H1 (cell line): ENCODE results near the gene SEC61G. TPM values are rescaled to one million over a fixed set of nuclear protein-coding genes. Genes with fewer than 3 reads are reported as not detected.

Experiments
- CTCF ChIA-PET: fragments of 300-600 bp; sonication (Branson Sonifier 250); formaldehyde crosslinking; loops from one replicate; lab custom pipeline; 2021; ENCODE audit not compliant: partially characterized antibody; lab: Charles Lee
- POLR2A ChIA-PET: fragments of 300-600 bp; sonication (Branson Sonifier 250); formaldehyde crosslinking; loops from one replicate; lab custom pipeline; 2021; ENCODE audit warnings: inconsistent platforms; ENCODE audit not compliant: partially characterized antibody; lab: Charles Lee
- DNase-seq, 2 experiments: peaks; one replicate each; pipeline versions ENCODE4 v3.0.0 to v3.0.0-alpha.2; 2010 to 2022; ENCODE audit warnings: low spot score in 2 of 2, low read depth in 1 of 2, mixed read lengths in 1 of 2
- FAIRE-seq: peaks from 2 replicates; lab custom pipeline; 2011; peaks lifted over from hg19 to GRCh38; lab: Jason Lieb, UNC
- H2AFZ ChIP-seq: 2 replicates; pipeline ENCODE4 v1.8.1; 2012; ENCODE audit warnings: low read length, inconsistent platforms
- H2AK5ac ChIP-seq: 2 replicates; pipeline ENCODE4 v1.6.1; 2013; ENCODE audit warnings: low read depth, low read length
- H2BK120ac ChIP-seq: replicated peaks from 2 replicates; pipeline ENCODE3; 2013; ENCODE audit warnings: low read depth, low read length, inconsistent platforms
- H2BK12ac ChIP-seq: 2 replicates; pipeline ENCODE4 v1.6.1; 2013; ENCODE audit warnings: low read depth, low read length
- H2BK15ac ChIP-seq: 2 replicates; pipeline ENCODE4 v1.6.1; 2013; ENCODE audit warnings: low read length
- H2BK20ac ChIP-seq: 2 replicates; pipeline ENCODE4 v1.6.1; 2013; ENCODE audit warnings: low read length
- H2BK5ac ChIP-seq: 2 replicates; pipeline ENCODE4 v1.6.1; 2013; ENCODE audit warnings: low read depth, low read length
- H3K14ac ChIP-seq: 2 replicates; pipeline ENCODE4 v1.6.1; 2013; ENCODE audit warnings: inconsistent platforms; ENCODE audit not compliant: insufficient read length
- H3K18ac ChIP-seq: 2 replicates; pipeline ENCODE4 v1.6.1; 2013; ENCODE audit warnings: low read length; ENCODE audit errors: extremely low read depth
- H3K23ac ChIP-seq: 2 replicates; pipeline ENCODE4 v1.6.1; 2013; ENCODE audit warnings: inconsistent platforms; ENCODE audit not compliant: insufficient read length
- H3K23me2 ChIP-seq: 2 replicates; pipeline ENCODE4 v1.6.1; 2013; ENCODE audit warnings: low read depth, low read length
- H3K27ac ChIP-seq: 2 replicates; pipeline ENCODE4 v1.6.1; 2011; ENCODE audit warnings: low read depth, low read length, inconsistent platforms
- H3K27me3 ChIP-seq, 4 experiments: replicated peaks in 1 of 4; 1 replicate in 1 of 4; 2 replicates in 3 of 4; pipeline versions ENCODE4 v1.6.1 to v1.8.1; 2011 to 2013; ENCODE audit warnings: low read length in 3 of 4, mild to moderate bottlenecking in 3 of 4, inconsistent platforms in 2 of 4, mixed read lengths in 2 of 4, moderate library complexity in 1 of 4; ENCODE audit not compliant: control insufficient read depth in 3 of 4, insufficient read depth in 3 of 4; ENCODE audit errors: extremely low read depth in 1 of 4
- H3K36me3 ChIP-seq, 4 experiments: 2 replicates each; pipeline versions ENCODE4 v1.6.1 to v1.8.1; 2011 to 2013; ENCODE audit warnings: mild to moderate bottlenecking in 4 of 4, low read length in 3 of 4, moderate library complexity in 2 of 4, control low read depth in 1 of 4, inconsistent platforms in 1 of 4; ENCODE audit not compliant: insufficient read depth in 4 of 4, control insufficient read depth in 2 of 4
- H3K4ac ChIP-seq: replicated peaks from 2 replicates; pipeline ENCODE3; 2013; ENCODE audit warnings: low read length, low read depth, mixed read lengths, inconsistent platforms; ENCODE audit not compliant: insufficient read length
- H3K4me1 ChIP-seq, 4 experiments: replicated peaks in 1 of 4; 1 replicate in 1 of 4; 2 replicates in 3 of 4; pipeline versions ENCODE4 v1.6.1 to v1.8.1; 2011 to 2013; ENCODE audit warnings: low read length in 3 of 4, inconsistent platforms in 2 of 4, mixed read lengths in 1 of 4; ENCODE audit not compliant: insufficient read depth in 4 of 4, control insufficient read depth in 3 of 4
- H3K4me2 ChIP-seq, 2 experiments: 2 replicates each; pipeline versions ENCODE4 v1.6.1 to v1.8.1; 2011 to 2013; ENCODE audit warnings: low read depth in 2 of 2, low read length in 2 of 2, control low read depth in 1 of 2, inconsistent platforms in 1 of 2, mild to moderate bottlenecking in 1 of 2; ENCODE audit not compliant: insufficient read depth in 1 of 2
- H3K4me3 ChIP-seq, 4 experiments: fragments of 200-600, 300-600 bp in 1 of 4; sonication (generic), shearing (Covaris generic), sonication (Bioruptor Twin) in 1 of 4; 2 replicates each; pipeline versions ENCODE4 v1.5.1 to v1.8.1; 2011 to 2016; ENCODE audit warnings: low read length in 4 of 4, low read depth in 3 of 4, control low read depth in 2 of 4, inconsistent platforms in 2 of 4, mild to moderate bottlenecking in 2 of 4, mixed read lengths in 1 of 4, moderate library complexity in 1 of 4; ENCODE audit not compliant: insufficient read depth in 2 of 4; ENCODE audit errors: extremely low read depth in 1 of 4
- H3K56ac ChIP-seq: replicated peaks from 2 replicates; pipeline ENCODE3; 2013; ENCODE audit warnings: low read depth, mild to moderate bottlenecking, mixed read lengths, low read length, inconsistent platforms; ENCODE audit not compliant: insufficient read length
- H3K79me1 ChIP-seq: 2 replicates; pipeline ENCODE4 v1.6.1; 2013; ENCODE audit warnings: low read depth, low read length, control low read depth
- H3K79me2 ChIP-seq, 2 experiments: 2 replicates each; pipeline versions ENCODE4 v1.6.1 to v1.8.1; 2012 to 2013; ENCODE audit warnings: low read length in 2 of 2, mild to moderate bottlenecking in 2 of 2, inconsistent platforms in 1 of 2; ENCODE audit not compliant: insufficient read depth in 2 of 2, control insufficient read depth in 1 of 2
- H3K9ac ChIP-seq, 4 experiments: replicated peaks in 1 of 4; 1 replicate in 1 of 4; 2 replicates in 3 of 4; pipeline versions ENCODE4 v1.6.1 to v1.8.1; 2011 to 2013; ENCODE audit warnings: low read depth in 3 of 4, low read length in 3 of 4, control low read depth in 2 of 4, mild to moderate bottlenecking in 2 of 4, moderate library complexity in 2 of 4, inconsistent platforms in 1 of 4; ENCODE audit errors: extremely low read depth in 1 of 4
- H3K9me3 ChIP-seq, 2 experiments: 2 replicates each; pipeline versions ENCODE4 v1.6.1 to v1.8.1; 2012 to 2013; ENCODE audit warnings: mild to moderate bottlenecking in 2 of 2, moderate library complexity in 2 of 2, control low read depth in 1 of 2, inconsistent platforms in 1 of 2, low read depth in 1 of 2, low read length in 1 of 2, mixed read lengths in 1 of 2; ENCODE audit not compliant: insufficient read depth in 2 of 2
- H4K20me1 ChIP-seq, 2 experiments: replicated peaks in 1 of 2; 2 replicates each; pipeline versions ENCODE3 to v1.8.1; 2011 to 2013; ENCODE audit warnings: inconsistent platforms in 2 of 2, low read length in 2 of 2, mild to moderate bottlenecking in 1 of 2; ENCODE audit not compliant: insufficient read depth in 2 of 2, control insufficient read depth in 1 of 2
- H4K5ac ChIP-seq: 2 replicates; pipeline ENCODE4 v1.6.1; 2013; ENCODE audit warnings: low read length, low read depth, mixed read lengths, inconsistent platforms; ENCODE audit not compliant: insufficient read length
- H4K8ac ChIP-seq: 2 replicates; pipeline ENCODE4 v1.8.0; 2013; ENCODE audit warnings: mild to moderate bottlenecking, moderate library complexity, low read length, inconsistent platforms; ENCODE audit not compliant: insufficient read depth; ENCODE audit errors: extremely low read depth
- H4K91ac ChIP-seq: replicated peaks from 2 replicates; pipeline ENCODE3; 2013; ENCODE audit warnings: low read length, mixed read lengths, inconsistent platforms; ENCODE audit not compliant: insufficient read length
- RXRA ChIP-seq: IDR thresholded peaks from 2 replicates; pipeline ENCODE4 v1.6.1; 2011; ENCODE audit warnings: low read depth, mild to moderate bottlenecking, low read length, moderate library complexity; ENCODE audit not compliant: insufficient read depth
- SAP30 ChIP-seq: fragments of 300-600 bp; sonication (generic); IDR thresholded peaks from 2 replicates; pipeline ENCODE4 v1.7.1; 2012; ENCODE audit warnings: low read length, moderate library complexity, mild to moderate bottlenecking, inconsistent platforms; ENCODE audit not compliant: insufficient read depth, insufficient replicate concordance
- WGBS, 2 experiments: shearing (Covaris generic) in 1 of 2; methylation state at CpG; one replicate each; pipeline versions ENCODE4 v1.1.6 to v1.1.7; 2013 to 2015; ENCODE audit warnings: low lambda C conversion rate in 2 of 2, mixed read lengths in 2 of 2, inconsistent platforms in 1 of 2, low coverage in 1 of 2, missing lambda C conversion rate in 1 of 2; ENCODE audit not compliant: insufficient replicate concordance in 2 of 2, insufficient coverage in 1 of 2, insufficient read length in 1 of 2; ENCODE audit errors: extremely low coverage in 1 of 2, missing lambda C conversion rate in 1 of 2; 5-methylcytosine and 5-hydroxymethylcytosine counted together
- polyA plus RNA-seq, 7 experiments: library from polyadenylated mRNA; depleted of rRNA in 3 of 7; stranded (reverse) in 5 of 7; unstranded in 2 of 7; fragments of >200 nt in 5 of 7; fragments of 200-250 nt in 2 of 7; gene quantifications; 1 replicate in 5 of 7; 2 replicates in 1 of 7; 4 replicates in 1 of 7; pipeline versions ENCODE4 v1.2.1 to v1.2.3, GENCODE V29; 2011 to 2013; ENCODE audit warnings: missing spikeins in 2 of 7, mixed read lengths in 2 of 7
- total RNA-seq: library from RNA; stranded (reverse); fragmentation: NEBNext Ultra II Directional; extraction: Animal tissue kit (Norgen Biotek cat#: 25700); gene quantifications from 2 replicates; pipeline ENCODE4 v1.2.1, GENCODE V29; 2021

SEC61G gene
- total and polyA plus RNA-seq, 2 of the 8 experiments (the other 6 are each of a cell fraction or from before 2014, with no cell fraction given), result 142 to 274 TPM

GRCh38 chr7:54747234-54747633 is 11.8 kb downstream of the SEC61G start:
- Histone ChIP-seq H3K4me3 (no peak overlapping the region), H4K91ac (no peak overlapping the region), H3K23me2 (no peaks in the 10 kb centered on the region; the same call in 1 of the 2 replicates), H3K4ac (no peak overlapping the region), H2BK120ac (no peak overlapping the region), H3K18ac (no peak overlapping the region), H4K8ac (no peak overlapping the region), H3K27me3 (no peaks in the 10 kb centered on the region), H3K27ac (no peak overlapping the region), H4K5ac (no peak overlapping the region), H2BK20ac (no peak overlapping the region), H3K36me3 (peaks cover 3 to 38% (median 15%) of the 10 kb centered on the region in 4 experiments; a peak in 6 of 8 replicates), H3K56ac (no peak overlapping the region), H2BK5ac (no peak overlapping the region), H2BK15ac (no peak overlapping the region), H3K23ac (no peak overlapping the region), H3K9me3 (no peaks in the 10 kb centered on the region), H3K4me1 (no peaks in the 10 kb centered on the region), H3K79me2 (no peaks in the 10 kb centered on the region), H3K9ac (no peak overlapping the region), H3K4me2 (no peak overlapping the region), H2BK12ac (no peak overlapping the region), H3K14ac (no peak overlapping the region), H3K79me1 (no peaks in the 10 kb centered on the region), H2AK5ac (no peak overlapping the region), H4K20me1 (peaks cover 0 to 6% of the 10 kb centered on the region in 2 experiments), H2AFZ (no peak overlapping the region)
- no peak for FAIRE-seq
- TF ChIP-seq RXRA, result no peak
- no peak for TF ChIP-seq SAP30
- 91 to 100% methylated on average over 1 to 5 of the region's 5 CpGs for WGBS, 2 experiments
- DNase-seq, result no peak
- ChIA-PET CTCF (no interaction called here), POLR2A (no interaction called here)
